ENCODE measurements around the gene ATG2B. TPM values are rescaled to one million over a fixed set of nuclear protein-coding genes. Genes with fewer than 3 reads are reported as not detected.
A peak's percentile ranks its signal among the peaks of the same experiment; 100 is the strongest.

The ATG2B gene
- total and polyA plus RNA-seq, 9 of the 15 experiments (the other 6 are each of a cell fraction or from before 2014, with no cell fraction given) = 0.83 to 12.9 (median 8.7) TPM

DNA sequence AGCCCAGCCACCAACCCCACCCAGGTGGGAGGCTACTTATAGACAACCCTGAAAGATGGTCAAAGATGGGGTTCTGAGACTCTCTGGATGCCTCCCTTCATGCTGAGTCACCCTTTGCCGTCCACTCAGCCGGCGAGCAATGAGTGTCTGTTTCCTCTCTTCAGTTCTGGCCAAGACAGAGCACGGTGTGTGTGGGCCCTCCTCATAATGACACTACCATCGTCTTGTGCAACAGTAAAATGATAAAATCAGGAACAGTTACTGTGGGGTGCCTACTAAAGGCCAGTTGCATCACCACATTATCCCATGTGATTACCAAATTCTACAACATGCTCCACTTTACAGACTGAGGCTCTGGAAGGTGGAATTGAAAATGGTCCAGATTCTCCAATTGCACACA lies 114.1 kb downstream of the ATG2B start:
- no TSS peak for BruUV-seq (replicated peaks)
- H3K9ac ChIP-seq (ENCODE audit: insufficient read depth in 1 of 2, low read depth in 2 of 2, low read length in 2 of 2) = no peak overlapping the region
- no peak for FAIRE-seq
- ChIA-PET POLR2A (no interaction called here), CTCF (ENCODE audit: low intra/inter-chr PET ratio) (no interaction called here)
- H3K9me1 ChIP-seq (ENCODE audit: control insufficient read depth, insufficient read depth, low read length) = no peaks in the 10 kb centered on the region
- H3K79me2 ChIP-seq (ENCODE audit: control insufficient read depth, insufficient read depth, low read length) = no peaks in the 10 kb centered on the region
- no peaks in the 10 kb centered on the region for H4K20me1 ChIP-seq (replicated peaks; ENCODE audit: control insufficient read depth, insufficient read depth, low read length)
- WGBS (ENCODE audit: insufficient coverage, low coverage, missing lambda C conversion rate) = 0% methylated on average over 5 of the region's 5 CpGs
- intact Hi-C loops (cut with micrococcal nuclease) = no loop called here
- peak; percentile 77 for ATAC-seq
- H3K36me3 ChIP-seq (ENCODE audit: control insufficient read depth, insufficient read depth, low read length) = no peaks in the 10 kb centered on the region
- H3K9me3 ChIP-seq (replicated peaks; ENCODE audit: control insufficient read depth, insufficient read depth, low read depth, low read length) = no peaks in the 10 kb centered on the region
- peaks cover 0 to 7% of the 10 kb centered on the region in 2 experiments; a peak in 2 of 5 replicates for H3K4me1 ChIP-seq (replicated peaks in 1 of 2; ENCODE audit: control insufficient read depth in 2 of 2, insufficient read depth in 2 of 2, low read length in 2 of 2)
- peaks cover 0 to 9% of the 10 kb centered on the region in 2 experiments; a peak in 1 of 5 replicates for H3K27me3 ChIP-seq (ENCODE audit: control insufficient read depth in 2 of 2, insufficient read depth in 2 of 2, low read length in 2 of 2)
- H2AFZ ChIP-seq (ENCODE audit: low read depth, low read length) = no peak overlapping the region
- no peak for DNase-seq (ENCODE audit: extremely low read depth in 1 of 4, low spot score in 3 of 4)
- in situ Hi-C loops (cut with MboI) = no loop called here
- H3K4me2 ChIP-seq (ENCODE audit: insufficient read depth, low read length) = no peak overlapping the region
- H3K27ac ChIP-seq (ENCODE audit: extremely low read depth, low read depth, low read length) = no peak overlapping the region
- H3K4me3 ChIP-seq = no peak overlapping the region
- peak; percentile 58; the same call in 1 of the 2 replicates for TF ChIP-seq MAFK (IDR thresholded peaks at IDR 0.05; ENCODE audit: low read length)
- peak; percentile 50 for TF ChIP-seq ZNF316 (IDR thresholded peaks at IDR 0.05)
- peak; percentile 66; the same call in 1 of the 2 replicates for TF ChIP-seq C11orf30 (IDR thresholded peaks at IDR 0.05; ENCODE audit: low read depth)
- TF ChIP-seq, protein P1, sequence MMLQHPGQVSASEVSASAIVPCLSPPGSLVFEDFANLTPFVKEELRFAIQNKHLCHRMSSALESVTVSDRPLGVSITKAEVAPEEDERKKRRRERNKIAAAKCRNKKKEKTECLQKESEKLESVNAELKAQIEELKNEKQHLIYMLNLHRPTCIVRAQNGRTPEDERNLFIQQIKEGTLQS (IDR thresholded peaks at IDR 0.05) = peak; percentile 79
- TF ChIP-seq, protein P1 (CRISPR knock-in tag; conservative IDR thresholded peaks at IDR 0.05) = no peak
- TF ChIP-seq ATF7 (IDR thresholded peaks at IDR 0.05) = peak; percentile 39; the same call in 1 of the 2 replicates
- peak in 1 of 2 experiments; percentile 56; a peak in 1 of 4 replicates for TF ChIP-seq TRIM24 (IDR thresholded peaks at IDR 0.05)
- no peak for TF ChIP-seq CBX5 (IDR thresholded peaks at IDR 0.05; ENCODE audit: borderline replicate concordance, low read depth)
- TF ChIP-seq MAFG (tag; conservative IDR thresholded peaks at IDR 0.05) = peak; percentile 84
- peak; percentile 84 for TF ChIP-seq NFE2 (IDR thresholded peaks at IDR 0.05; ENCODE audit: low read depth)
- peak; percentile 34; the same call in 1 of the 2 replicates for TF ChIP-seq FOSL1 (tag; conservative IDR thresholded peaks at IDR 0.05)
- 0 out of 2 replicates have a peak, but pooled peaks have one; percentile 27 for TF ChIP-seq NFE2L1 (tag; IDR thresholded peaks at IDR 0.05; ENCODE audit: borderline replicate concordance, low read depth)
- TF ChIP-seq RCOR1 (IDR thresholded peaks at IDR 0.05; ENCODE audit: borderline replicate concordance in 1 of 2, low read depth in 2 of 2, low read length in 2 of 2) = 0 out of 4 replicates have a peak, but pooled peaks of 1 of the 2 experiments have one; percentile 8
- peak; percentile 78 for TF ChIP-seq BACH1 (tag; IDR thresholded peaks at IDR 0.05)
- TF ChIP-seq CEBPG (CRISPR knock-in tag; IDR thresholded peaks at IDR 0.05) = no peak
- peak; percentile 91 to 92 for TF ChIP-seq CEBPG (tag; conservative IDR thresholded peaks at IDR 0.05 in 1 of 2, IDR thresholded peaks at IDR 0.05 in 1 of 2)
- no peak for TF ChIP-seq XRCC3 (IDR thresholded peaks at IDR 0.05)
- no peak for TF ChIP-seq GTF2E2 (tag; IDR thresholded peaks at IDR 0.05)
- TF ChIP-seq L3MBTL2 (IDR thresholded peaks at IDR 0.05) = peak; percentile 58
- peak; percentile 58; the same call in 1 of the 2 replicates for TF ChIP-seq JUND (IDR thresholded peaks at IDR 0.05; ENCODE audit: borderline replicate concordance, low read depth, low read length)
- TF ChIP-seq JUND (tag; IDR thresholded peaks at IDR 0.05; ENCODE audit: borderline replicate concordance, low read depth, low read length) = peak; percentile 29; the same call in 1 of the 3 replicates
- TF ChIP-seq HDAC1 (IDR thresholded peaks at IDR 0.05) = no peak
- peak; percentile 91 for TF ChIP-seq CEBPB (tag; IDR thresholded peaks at IDR 0.05)
- TF ChIP-seq MAFF (IDR thresholded peaks at IDR 0.05; ENCODE audit: low read length) = peak; percentile 18; the same call in 1 of the 2 replicates
- TF ChIP-seq CTBP1 (IDR thresholded peaks at IDR 0.05; ENCODE audit: borderline replicate concordance) = peak; percentile 58
- peak; percentile 30; the same call in 1 of the 2 replicates for TF ChIP-seq EP300 (IDR thresholded peaks at IDR 0.05; ENCODE audit: low read length)
